ENCODE measurements around the gene CCL11.

Gene CCL11

DNA sequence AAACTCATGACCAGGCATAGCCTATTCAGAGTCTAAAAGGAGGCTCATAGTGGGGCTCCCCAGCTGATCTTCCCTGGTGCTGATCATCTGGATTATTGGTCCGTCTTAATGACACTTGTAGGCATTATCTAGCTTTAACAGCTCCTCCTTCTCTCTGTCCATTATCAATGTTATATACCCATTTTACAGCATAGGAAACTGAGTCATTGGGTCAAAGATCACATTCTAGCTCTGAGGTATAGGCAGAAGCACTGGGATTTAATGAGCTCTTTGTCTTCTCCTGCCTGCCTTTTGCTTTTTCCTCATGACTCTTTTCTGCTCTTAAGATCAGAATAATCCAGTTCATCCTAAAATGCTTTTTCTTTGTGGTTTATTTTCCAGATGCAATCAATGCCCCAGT, 29.7 kb upstream of the CCL11 start:
- FAIRE-seq, result no peak
- no peak for DNase-seq (ENCODE audit: insufficient read length, low spot score)

DNA sequence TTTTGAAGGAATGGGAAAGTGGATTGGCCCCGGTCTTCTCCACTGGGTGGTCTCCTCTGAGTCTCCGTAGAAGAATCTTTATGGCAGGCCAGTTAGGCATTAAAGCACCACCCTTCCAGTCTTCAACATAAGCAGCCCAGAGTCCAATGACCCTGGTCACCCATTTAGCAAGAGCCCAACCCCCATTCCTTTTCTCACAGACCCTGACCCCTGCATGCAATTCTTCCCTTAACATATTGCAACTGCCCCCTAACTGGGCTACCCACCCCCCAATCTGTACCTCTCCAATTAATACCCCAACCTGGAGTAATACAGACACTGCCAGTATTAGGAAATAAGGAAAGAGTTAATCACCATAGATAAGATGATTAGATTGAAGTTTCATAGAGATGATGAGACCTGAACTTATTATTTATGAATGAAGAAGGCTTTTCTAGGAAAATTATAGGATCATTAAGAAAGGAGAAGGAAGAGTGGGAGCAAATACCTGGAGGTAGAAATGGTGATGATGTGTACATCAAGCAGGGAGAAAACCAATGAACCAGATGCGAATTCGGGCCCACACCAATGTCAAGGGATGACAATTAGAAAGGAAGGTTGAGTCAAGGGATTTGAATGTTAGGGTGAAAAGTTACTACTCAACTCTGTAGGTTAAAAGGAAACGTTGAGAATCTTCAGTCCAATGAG, 28.1 kb upstream of the CCL11 start:
- no peak for FAIRE-seq

GRCh38 chr17:34257986-34258326, 27.6 kb upstream of the CCL11 start:
- DNase-seq (ENCODE audit: insufficient read length, low spot score), result no peak
- no peak for FAIRE-seq

More for the DNA sequence above, 28.1 kb upstream of the CCL11 start:
- DNase-seq (ENCODE audit: insufficient read length, low spot score), result no peak

DNA sequence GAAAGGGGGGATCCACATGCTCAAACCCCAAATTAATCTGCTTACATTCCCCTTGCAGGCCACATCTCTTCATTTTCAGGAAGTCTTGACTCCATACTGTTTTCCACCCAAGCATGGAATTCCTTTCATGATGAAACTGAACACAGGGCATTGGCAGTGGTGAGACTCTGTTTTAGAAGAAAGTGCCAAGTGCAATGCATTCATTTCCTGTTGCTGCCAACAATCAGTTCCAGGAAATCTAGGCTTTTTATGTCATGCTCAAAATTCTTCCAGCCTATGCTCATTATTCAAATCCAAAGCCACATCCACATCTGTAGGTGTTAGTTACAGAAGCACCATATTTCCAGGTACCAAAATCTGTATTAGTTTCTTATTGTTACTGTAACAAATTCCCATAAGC, 26.4 kb upstream of the CCL11 start:
- FAIRE-seq (no peak), DNase-seq (ENCODE audit: insufficient read length, low spot score) (no peak)

DNA sequence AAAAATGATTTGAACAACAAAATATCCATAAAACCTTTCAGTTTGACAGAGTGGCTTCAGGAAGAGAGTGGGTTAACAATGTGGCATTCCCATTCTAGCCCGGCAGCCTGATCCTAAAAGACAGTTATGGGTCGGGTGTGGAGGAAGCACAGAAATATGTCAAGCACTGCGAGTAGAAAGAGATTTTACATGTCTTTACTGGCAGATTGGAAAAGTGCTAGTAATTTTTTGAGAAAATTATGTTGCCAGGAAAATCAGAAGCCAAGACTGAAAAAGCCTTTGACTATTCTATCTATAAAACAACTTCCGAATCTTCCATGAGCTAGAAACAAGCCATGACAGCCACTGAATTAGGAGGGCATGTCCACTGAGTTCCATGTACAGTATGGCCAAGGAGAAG, 24.7 kb upstream of the CCL11 start:
- DNase-seq (ENCODE audit: insufficient read length, low spot score) (no peak), FAIRE-seq (no peak)

DNA sequence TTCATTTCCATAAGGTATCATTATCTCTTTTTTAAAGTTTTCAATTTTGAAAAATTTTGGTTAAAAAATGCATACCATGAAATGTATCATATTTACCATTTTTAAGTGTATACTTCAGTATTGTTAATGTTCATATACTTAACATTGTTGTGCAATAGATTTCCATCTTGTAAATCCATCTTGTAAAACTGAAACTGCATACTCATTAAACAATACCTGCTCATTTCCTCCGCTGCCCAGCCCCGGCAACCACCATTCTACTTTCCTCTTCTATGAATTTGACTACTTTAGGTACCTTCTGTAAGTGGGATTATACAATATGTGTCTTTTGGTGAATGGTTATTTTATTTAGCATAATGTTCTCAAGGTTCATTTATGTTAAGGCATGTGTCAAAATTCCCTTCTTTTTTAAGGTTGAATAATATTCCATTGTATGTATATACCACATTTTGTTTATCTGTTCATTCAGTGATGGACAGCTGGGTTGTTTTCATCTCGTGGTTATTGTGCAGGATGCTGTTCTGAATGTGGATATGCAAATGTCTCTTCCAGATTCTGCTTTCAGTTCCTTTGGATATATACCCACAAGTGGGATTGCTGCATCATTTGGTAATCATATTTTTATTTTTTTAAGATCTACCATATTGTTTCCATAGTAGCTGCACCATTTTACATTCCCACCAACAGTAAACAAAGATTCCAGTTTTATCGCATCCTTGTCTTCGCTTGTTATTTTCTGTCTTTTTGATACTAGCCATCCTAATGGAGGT, 23.8 kb upstream of the CCL11 start:
- no peak for FAIRE-seq

DNA sequence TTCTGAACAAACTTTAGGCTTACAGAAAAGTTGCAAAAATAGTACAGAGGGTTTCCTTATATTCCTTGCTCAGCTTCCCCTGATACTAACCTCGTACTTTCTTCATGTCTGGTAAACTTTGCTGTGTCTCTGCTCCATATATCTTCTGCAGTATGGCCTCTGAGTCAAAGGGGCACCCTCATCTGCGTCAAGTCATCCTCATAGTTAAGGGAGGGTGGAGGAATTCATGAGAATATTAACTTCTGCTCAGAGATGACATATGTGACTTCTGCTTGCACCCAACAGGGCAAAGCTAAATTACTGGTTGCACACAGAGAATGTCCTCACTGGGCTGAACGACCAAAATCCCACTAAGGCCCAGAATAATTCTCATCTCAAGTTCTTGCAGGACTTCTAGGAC, 19.8 kb upstream of the CCL11 start:
- no peak for FAIRE-seq

More for the DNA sequence above, 23.8 kb upstream of the CCL11 start:
- DNase-seq (ENCODE audit: insufficient read length, low spot score), result no peak

GRCh38 chr17:34269969-34270368, 15.6 kb upstream of the CCL11 start, which contains the start of gene CCL7:
CCL7 (plus strand) TSS chr17:34270221; CDS start chr17:34270291, 70 bp downstream.
- FAIRE-seq, result no peak
- DNase-seq (ENCODE audit: insufficient read length, low spot score), result no peak

More for the DNA sequence above, 19.8 kb upstream of the CCL11 start:
- DNase-seq (ENCODE audit: insufficient read length, low spot score), result no peak

- no peak for FAIRE-seq
- no peak for DNase-seq (ENCODE audit: insufficient read length, low spot score)
These were observed 9.7 kb upstream of the CCL11 start for GRCh38 chr17:34275881-34276280.

- no peak for FAIRE-seq
These were observed 8.7 kb upstream of the CCL11 start for GRCh38 chr17:34276826-34277225.

GRCh38 chr17:34283571-34283970, 2.0 kb upstream of the CCL11 start:
- DNase-seq (ENCODE audit: insufficient read length, low spot score) (no peak), FAIRE-seq (no peak)

More at GRCh38 chr17:34276826-34277225, 8.7 kb upstream of the CCL11 start:
- no peak for DNase-seq (ENCODE audit: insufficient read length, low spot score)

- FAIRE-seq (no peak), DNase-seq (ENCODE audit: insufficient read length, low spot score) (no peak)
These were observed 2.3 kb downstream of the CCL11 start for GRCh38 chr17:34287875-34288274.

DNA sequence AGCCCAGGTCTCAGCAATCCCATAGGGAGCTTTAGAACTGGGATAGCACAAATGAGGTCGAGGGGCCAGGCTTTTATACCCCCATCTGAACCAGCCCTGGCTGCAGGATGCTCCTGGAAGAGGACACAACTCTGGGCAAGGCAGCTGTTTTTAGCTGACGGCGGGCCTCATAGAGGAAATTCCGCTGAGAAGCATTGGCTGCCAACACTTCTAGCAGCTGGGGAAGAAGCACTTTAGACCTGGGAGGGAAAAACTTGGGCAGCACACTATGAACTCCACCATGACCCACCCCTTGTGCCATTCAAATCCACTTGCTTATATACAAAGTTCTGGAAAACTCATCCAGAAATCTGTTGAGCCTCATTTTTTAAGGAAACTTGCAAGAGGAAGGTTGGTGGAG, 5.0 kb downstream of the CCL11 start:
- FAIRE-seq (no peak), DNase-seq (ENCODE audit: insufficient read length, low spot score) (no peak)

DNA sequence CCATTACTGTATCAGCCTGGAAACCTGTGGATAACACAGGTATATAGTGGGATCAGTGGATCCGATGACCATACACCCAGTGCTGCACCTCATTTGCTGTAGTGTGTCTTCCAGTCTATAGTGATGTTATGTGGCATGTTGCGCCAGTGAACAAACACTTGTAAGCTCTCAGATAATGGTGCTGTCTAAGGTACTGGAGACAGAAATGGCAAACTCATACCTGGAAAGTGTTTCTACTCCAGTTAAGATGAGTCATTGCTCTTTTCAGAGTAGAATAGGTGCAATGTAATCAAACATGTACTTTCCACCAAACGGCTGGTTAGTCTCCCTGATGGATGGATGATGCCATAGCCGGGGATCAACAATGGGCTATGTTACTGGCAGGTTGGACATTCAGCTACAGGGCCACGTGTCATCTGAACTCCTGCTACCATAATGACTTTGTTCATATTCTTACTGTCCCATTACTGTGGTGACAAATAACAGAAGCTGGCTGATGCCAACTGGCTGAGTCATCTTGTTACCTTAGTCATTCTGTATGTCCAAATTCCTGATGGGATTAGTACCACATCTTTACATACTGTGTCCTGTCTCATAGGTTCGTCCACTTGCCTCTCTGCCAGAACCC, 6.3 kb downstream of the CCL11 start:
- DNase-seq (ENCODE audit: insufficient read length, low spot score) (no peak), FAIRE-seq (no peak)

DNA sequence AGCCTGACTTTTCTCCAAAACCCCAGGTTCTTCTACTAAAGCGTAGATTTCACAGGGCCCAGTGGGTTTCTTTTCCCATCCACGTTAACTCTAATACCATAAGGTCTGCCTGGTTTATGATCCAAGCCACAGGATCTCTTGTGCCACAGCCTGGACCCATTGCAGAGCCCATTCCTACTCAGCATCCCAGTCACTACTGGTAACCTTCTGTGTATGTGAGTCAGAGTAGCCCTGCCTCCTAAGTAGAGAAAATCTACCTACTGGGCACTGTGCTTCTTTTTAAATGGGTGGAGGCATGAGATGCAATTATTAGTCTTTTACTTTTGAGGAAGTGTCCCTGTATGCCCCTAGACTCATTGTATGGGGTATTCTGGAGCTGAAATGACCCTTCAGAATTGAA, 13.5 kb downstream of the CCL11 start:
- DNase-seq (ENCODE audit: insufficient read length, low spot score) (no peak), FAIRE-seq (no peak)

- DNase-seq (ENCODE audit: insufficient read length, low spot score) (no peak), FAIRE-seq (no peak)
These were observed 14.5 kb downstream of the CCL11 start for GRCh38 chr17:34299956-34300577.

- DNase-seq (ENCODE audit: insufficient read length, low spot score) (no peak), FAIRE-seq (no peak)
These were observed 15.3 kb downstream of the CCL11 start for GRCh38 chr17:34300652-34301370.

GRCh38 chr17:34301986-34302385, 16.4 kb downstream of the CCL11 start:
- FAIRE-seq (no peak), DNase-seq (ENCODE audit: insufficient read length, low spot score) (no peak)

GRCh38 chr17:34302636-34303035, 17.1 kb downstream of the CCL11 start:
- FAIRE-seq (no peak), DNase-seq (ENCODE audit: insufficient read length, low spot score) (no peak)

DNA sequence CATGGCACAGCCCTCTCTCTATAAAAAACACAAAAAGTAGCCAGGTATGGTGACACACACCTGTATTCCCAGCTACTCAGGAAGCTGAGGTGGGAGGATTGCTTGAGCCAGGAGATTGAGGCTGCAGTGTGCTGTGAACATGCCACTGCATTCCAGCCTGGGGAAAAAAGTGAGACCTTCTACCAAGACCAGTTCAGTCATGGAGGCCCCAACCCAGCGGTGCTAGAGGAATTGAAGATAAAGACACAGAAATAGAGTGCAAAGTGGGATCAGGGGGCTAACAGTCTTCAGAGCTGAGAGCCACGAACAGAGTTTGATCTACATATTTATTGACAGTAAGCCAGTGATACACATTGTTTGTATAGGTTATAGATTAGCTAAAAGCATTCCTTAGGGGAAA, 18.1 kb downstream of the CCL11 start:
- FAIRE-seq (no peak), DNase-seq (ENCODE audit: insufficient read length, low spot score) (no peak)

GRCh38 chr17:34305061-34305460, 19.5 kb downstream of the CCL11 start:
- FAIRE-seq, result no peak

More at GRCh38 chr17:34305061-34305460, 19.5 kb downstream of the CCL11 start:
- DNase-seq (ENCODE audit: insufficient read length, low spot score), result no peak
